Ovary (tissue), 9 donors: ENCODE data around the gene SDR39U1. TPM values are rescaled to one million over a fixed set of nuclear protein-coding genes. Genes with fewer than 3 reads are reported as not detected.

Source experiments
- DNase-seq, 5 donors: peaks; one replicate each; pipeline ENCODE4 v3.0.0-alpha.2; 2019 to 2020
- H3K27ac ChIP-seq, 2 donors: fragments of 200-600 bp; one replicate each; pipeline versions ENCODE4 v1.5.1 to v1.8.0; 2019 to 2022
- H3K27me3 ChIP-seq: fragments of 200-600 bp; one replicate; pipeline ENCODE4 v1.8.0; 2022
- H3K36me3 ChIP-seq: fragments of 200-600 bp; sonication (generic); one replicate; pipeline ENCODE4 v1.5.1; 2019
- H3K4me1 ChIP-seq: one replicate; pipeline ENCODE4 v1.8.1; 2013; ENCODE audit warnings: mild to moderate bottlenecking, moderate library complexity; ENCODE audit not compliant: insufficient read depth
- H3K4me3 ChIP-seq: fragments of 200-600 bp; sonication (generic); one replicate; pipeline ENCODE4 v1.5.1; 2017
- H3K9me3 ChIP-seq, 2 donors: fragments of 200-600 bp in 1 of 2; sonication (generic) in 1 of 2; one replicate each; pipeline versions ENCODE4 v1.5.1 to v1.8.1; 2013 to 2019; ENCODE audit warnings: mild to moderate bottlenecking in 1 of 2, moderate library complexity in 1 of 2
- CTCF ChIP-seq, 3 donors: fragments of 450-650 bp in 2 of 3; fragments of 200-600 bp in 1 of 3; IDR thresholded peaks; one replicate each; pipeline versions ENCODE4 v1.5.1 to v1.8.0; 2016 to 2022; ENCODE audit warnings: antibody characterized with exemption in 3 of 3, mild to moderate bottlenecking in 1 of 3
- EP300 ChIP-seq: sonication (generic); formaldehyde crosslinking; IDR thresholded peaks from one replicate; pipeline ENCODE4 v1.6.1; 2017; ENCODE audit warnings: antibody characterized with exemption
- POLR2A ChIP-seq: fragments of 450-650 bp; IDR thresholded peaks from one replicate; pipeline ENCODE4 v1.6.1; 2017; ENCODE audit warnings: antibody characterized with exemption, mild to moderate bottlenecking, moderate library complexity
- WGBS, 3 donors: extraction: QIAGEN DNeasy Blood & Tissue Kit in 1 of 3; methylation state at CpG; one replicate each; pipeline versions ENCODE4 v1.1.5 to v1.1.7; 2013 to 2017; 5-methylcytosine and 5-hydroxymethylcytosine counted together
- intact Hi-C, 4 donors: fragments of 100-400 bp; cut with DNase I; formaldehyde crosslinking; loops; one replicate each; pipeline versions ENCODE4 v1.11.0 to v1.15.1; 2022 to 2023
- polyA plus RNA-seq, 2 donors: library from polyadenylated mRNA; stranded (reverse); fragments of 200-250 nt in 1 of 2; fragments of 350-450 nt in 1 of 2; fragmentation: Illumina TruSeq in 1 of 2; extraction: RNeasy Lipid Tissue Mini Kit (QIAGEN cat#74804) in 1 of 2; gene quantifications; one replicate each; pipeline ENCODE4 v1.2.3, GENCODE V29; 2013 to 2014
- total RNA-seq, 7 donors: library from RNA; depleted of rRNA in 2 of 7; stranded (reverse); fragments of >200 nt in 2 of 7; fragmentation: NEBNext Ultra II Directional in 3 of 7; extraction: Animal tissue kit (Norgen Biotek cat#: 25700) in 3 of 7; gene quantifications; one replicate each; pipeline versions ENCODE4 v1.1.0 to v1.2.4, GENCODE V29; 2016 to 2023
- donor health status: DM: no; HTN: no; CAD: no; lungs with moderate emphysema.
- donor health status: DM: no; HTN: no; CAD: no.
- donor health status: Bipolar disorder and iron deficiency.
- donor health status: DM: yes; HTN: yes; CAD: no.
- donor health status: DM: no; HTN: no; CAD: no.
- donor health status: DM: yes; HTN: yes; CAD: no.

SDR39U1 gene
- total and polyA plus RNA-seq, 9 donors = 33.4 to 68.8 (median 62.4) TPM

- Histone ChIP-seq H3K4me3 (peak overlapping the region; percentile 77), H3K27me3 (no peaks in the 10 kb centered on the region), H3K36me3 (no peaks in the 10 kb centered on the region), H3K4me1 (peaks cover 23% of the 10 kb centered on the region), H3K27ac (peak overlapping the region; percentile 31 to 77), H3K9me3 (no peaks in the 10 kb centered on the region)
- 5 to 9% (median 7%) methylated on average over 8 of the region's 8 CpGs for WGBS, 3 donors
- TF ChIP-seq POLR2A (no peak), EP300 (no peak), CTCF (IDR thresholded peaks at IDR 0.05) (no peak)
- no peak for DNase-seq
- intact Hi-C loops = no loop called here
Observed at GRCh38 chr14:24399447-24399822, 43.1 kb downstream of the SDR39U1 start.

- Histone ChIP-seq H3K36me3 (no peaks in the 10 kb centered on the region), H3K9me3 (no peaks in the 10 kb centered on the region), H3K4me3 (peak within 1 kb of the TSS; percentile 77), H3K27me3 (no peaks in the 10 kb centered on the region), H3K4me1 (peaks cover 20% of the 10 kb centered on the region), H3K27ac (peak within 1 kb of the TSS; percentile 31 to 77)
- peak; percentile 69 to 82 (median 79) for DNase-seq
- WGBS, 3 donors = 0 to 2% (median 1%) methylated on average over 43 to 55 of the region's 57 CpGs
- no peak for TF ChIP-seq CTCF (IDR thresholded peaks at IDR 0.05)
- TF ChIP-seq POLR2A = no peak
- TF ChIP-seq EP300 = no peak
- intact Hi-C loops = no loop called here
Observed at GRCh38 chr14:24398653-24399446, 43.7 kb downstream of the SDR39U1 start, which contains the start of gene NYNRIN. TSS of gene NYNRIN (plus strand) at chr14:24399003. CDS start at chr14:24399247, 244 bp downstream.

- WGBS, 3 donors = 1 to 8% (median 3%) methylated on average over 7 of the region's 7 CpGs
- H3K4me1 ChIP-seq = peaks cover 17% of the 10 kb centered on the region
- H3K36me3 ChIP-seq = no peaks in the 10 kb centered on the region
Observed at GRCh38 chr14:24398293-24398652, 44.3 kb downstream of the SDR39U1 start.

GRCh38 chr14:24397639-24398292 is 44.8 kb downstream of the SDR39U1 start:
- 36 to 40% (median 37%) methylated on average over 6 of the region's 6 CpGs for WGBS, 3 donors
- Histone ChIP-seq H3K4me1 (peaks cover 17% of the 10 kb centered on the region), H3K36me3 (no peaks in the 10 kb centered on the region), H3K27me3 (no peaks in the 10 kb centered on the region), H3K4me3 (no peak overlapping the region), H3K9me3 (no peaks in the 10 kb centered on the region), H3K27ac (peak overlapping the region; percentile 31 to 77)
- intact Hi-C loops = no loop called here
- TF ChIP-seq EP300 (no peak), CTCF (IDR thresholded peaks at IDR 0.05) (no peak), POLR2A (no peak)
- peak in 2 of 5 donors; percentile 32 for DNase-seq

More at GRCh38 chr14:24398293-24398652, 44.3 kb downstream of the SDR39U1 start:
- intact Hi-C loops = no loop called here
- Histone ChIP-seq H3K27ac (peak overlapping the region; percentile 31 to 77), H3K4me3 (peak overlapping the region; percentile 77), H3K9me3 (no peaks in the 10 kb centered on the region), H3K27me3 (no peaks in the 10 kb centered on the region)
- no peak for TF ChIP-seq CTCF (IDR thresholded peaks at IDR 0.05)
- TF ChIP-seq POLR2A = no peak
- TF ChIP-seq EP300 = no peak
- peak; percentile 53 to 78 (median 68) for DNase-seq
